Globus pallidus (tissue), 1 donor: ENCODE measurements around the gene CYRIA.

Experiments
- DNase-seq: peaks from one replicate; pipeline ENCODE4 v3.0.0-alpha.2; 2015; ENCODE audit warnings: low spot score

Gene CYRIA

GRCh38 chr2:16665748-16666448, at the start of gene CYRIA:
Gene CYRIA (minus strand): TSS chr2:16665834. CDS start chr2:16588119, 77,715 bp downstream.
- peak; percentile 58 for DNase-seq

DNA sequence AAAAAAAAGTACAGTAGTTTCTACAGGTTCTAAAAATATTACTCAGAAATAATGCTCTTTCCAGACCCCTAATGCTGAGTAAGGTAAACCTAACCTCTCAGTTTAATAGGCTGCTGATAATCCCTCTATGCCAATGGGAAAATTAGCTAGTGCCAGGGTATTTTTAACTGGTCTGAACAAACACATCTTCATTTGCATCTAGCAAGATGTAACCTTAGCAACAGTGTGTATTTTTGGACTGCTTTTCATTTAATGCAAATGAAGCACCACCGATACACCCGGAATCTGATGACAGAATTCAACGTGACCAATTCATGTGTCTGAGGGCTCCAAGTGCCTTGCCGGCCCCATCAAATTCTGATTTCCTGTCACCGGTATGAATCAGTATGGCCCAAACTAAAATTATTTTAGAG, 47.4 kb upstream of the CYRIA start:
- peak; percentile 11 for DNase-seq

DNA sequence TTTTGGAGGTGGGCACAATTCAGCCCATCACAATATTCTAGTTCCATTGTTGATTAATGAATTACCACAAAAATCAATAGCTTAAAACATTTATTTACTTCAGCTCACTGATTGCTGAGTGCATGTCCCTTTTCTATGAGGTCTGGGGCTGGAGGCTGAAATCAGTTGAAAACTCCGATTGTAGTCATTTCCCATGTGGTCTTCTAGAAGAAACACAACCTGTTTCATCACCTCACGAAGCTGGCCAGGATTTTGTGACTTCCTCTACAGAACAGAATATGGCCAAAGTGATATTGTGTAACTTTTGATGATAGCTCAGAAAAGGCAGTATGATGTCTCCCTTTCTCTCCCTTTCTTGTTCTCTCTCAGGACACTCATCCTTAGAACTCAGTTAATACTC, 44.1 kb upstream of the CYRIA start:
- DNase-seq, result no peak

GRCh38 chr2:16708173-16708572, 42.5 kb upstream of the CYRIA start:
- no peak for DNase-seq

- no peak for DNase-seq
Observed at GRCh38 chr2:16707014-16707623, 41.5 kb upstream of the CYRIA start.

- DNase-seq, result no peak
Observed at GRCh38 chr2:16700551-16701259, 35.1 kb upstream of the CYRIA start.

GRCh38 chr2:16693854-16694253, 28.2 kb upstream of the CYRIA start:
- no peak for DNase-seq

GRCh38 chr2:16691261-16691660, 25.6 kb upstream of the CYRIA start:
- DNase-seq, result no peak

DNA sequence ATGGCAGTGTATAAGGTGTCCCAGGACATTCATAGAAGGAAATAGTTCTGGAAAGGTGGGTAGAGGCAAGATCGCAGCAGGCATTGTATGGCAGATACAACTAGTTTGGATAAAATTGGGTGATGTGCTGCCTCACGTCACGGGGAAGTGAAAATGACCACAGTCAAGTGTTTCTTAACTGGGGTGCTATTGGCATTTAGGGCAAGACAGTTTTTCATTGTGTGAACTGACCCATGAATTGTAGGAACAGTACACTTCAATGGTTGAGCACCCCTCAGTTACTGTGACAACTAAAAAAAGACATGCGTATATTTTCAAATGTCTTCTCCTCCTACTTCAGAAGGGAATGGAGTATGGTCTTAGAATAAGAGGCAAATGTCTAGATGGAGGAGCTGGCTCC, 22.3 kb upstream of the CYRIA start:
- DNase-seq, result no peak

DNA sequence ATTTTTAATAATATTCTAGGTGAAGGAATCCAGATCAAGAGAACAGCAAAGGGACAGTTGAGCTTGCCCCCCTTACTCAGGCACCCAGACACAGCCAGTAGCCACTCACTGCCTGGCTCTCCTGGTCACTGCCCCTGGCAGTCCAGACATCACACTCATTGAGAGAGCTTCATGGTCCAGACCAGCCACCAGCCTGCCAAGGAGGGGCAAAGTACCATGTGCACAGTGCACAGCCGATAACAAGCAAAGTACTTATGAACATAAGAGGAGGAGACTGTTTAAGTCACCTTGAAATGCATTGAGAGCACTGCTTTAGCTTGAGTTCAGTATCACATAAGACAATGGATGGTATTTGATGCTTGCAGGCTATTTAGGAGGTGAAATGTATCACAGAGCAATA, 21.6 kb upstream of the CYRIA start:
- no peak for DNase-seq

GRCh38 chr2:16686641-16687040, 21.0 kb upstream of the CYRIA start:
- DNase-seq, result no peak

GRCh38 chr2:16685340-16685715, 19.7 kb upstream of the CYRIA start:
- DNase-seq, result no peak

GRCh38 chr2:16684676-16685339, 19.2 kb upstream of the CYRIA start:
- no peak for DNase-seq

- DNase-seq, result no peak
Observed at GRCh38 chr2:16683576-16683975, 17.9 kb upstream of the CYRIA start.

GRCh38 chr2:16682431-16683118, 16.9 kb upstream of the CYRIA start:
- DNase-seq, result no peak

GRCh38 chr2:16680781-16681180, 15.1 kb upstream of the CYRIA start:
- DNase-seq, result no peak

GRCh38 chr2:16680304-16680703, 14.7 kb upstream of the CYRIA start:
- no peak for DNase-seq

GRCh38 chr2:16678964-16679363, 13.3 kb upstream of the CYRIA start:
- DNase-seq, result no peak

DNA sequence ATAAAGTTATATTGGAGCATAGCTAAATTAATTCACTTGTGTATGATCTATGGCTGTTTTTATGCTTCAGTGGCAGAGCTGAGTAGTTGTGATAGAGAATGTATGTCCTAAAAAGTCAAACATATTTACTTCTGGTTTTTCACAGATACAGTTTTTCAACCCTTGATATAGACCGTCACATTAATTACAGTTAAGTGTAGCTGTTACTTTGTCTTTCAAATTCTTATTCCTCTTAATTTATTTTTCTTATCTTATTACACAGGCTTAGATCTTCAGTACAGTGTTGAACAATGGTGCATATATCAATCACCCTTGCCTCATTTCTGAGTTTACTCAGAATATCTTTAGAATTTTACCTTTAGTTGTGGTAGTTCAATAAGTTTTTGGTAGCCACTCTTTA, 12.2 kb upstream of the CYRIA start:
- DNase-seq, result no peak

DNA sequence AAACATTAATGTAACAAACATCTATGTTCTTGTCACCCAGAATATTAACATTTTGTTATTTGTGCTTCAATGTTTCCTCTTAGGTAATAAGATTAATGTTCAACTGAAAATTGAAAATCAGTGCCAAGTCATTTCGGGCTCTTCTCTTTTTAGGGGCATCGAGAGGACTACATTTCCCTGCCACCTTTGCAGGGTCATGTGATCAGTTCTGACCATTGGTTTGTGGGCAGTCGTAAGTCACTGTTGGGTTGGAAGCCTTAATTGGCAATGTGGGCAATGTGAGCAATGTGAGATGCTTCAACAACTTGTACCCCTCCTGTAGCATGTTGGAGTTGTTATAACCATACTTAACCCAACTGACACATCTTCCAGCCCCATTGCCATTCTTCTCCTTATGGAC, 10.1 kb upstream of the CYRIA start:
- DNase-seq, result no peak

GRCh38 chr2:16674154-16674553, 8.5 kb upstream of the CYRIA start:
- no peak for DNase-seq

DNA sequence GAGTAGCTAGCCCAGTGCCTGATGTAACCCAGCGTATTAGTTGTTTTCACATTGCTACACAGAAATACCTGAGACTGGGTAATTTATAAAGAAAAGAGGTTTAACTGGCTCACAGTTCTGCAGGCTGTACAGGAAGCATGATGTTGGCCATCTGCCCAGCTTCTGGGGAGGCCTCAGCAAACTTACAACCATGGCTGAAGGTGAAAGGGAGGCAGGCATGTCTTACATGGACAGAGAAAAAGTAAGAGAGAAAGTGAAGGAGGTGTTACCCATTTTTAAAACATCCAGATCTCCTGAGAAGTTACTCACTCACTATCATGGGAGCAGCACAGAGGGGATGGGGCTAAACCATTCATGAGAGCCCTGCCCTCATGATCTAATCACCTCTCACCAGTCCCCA, 6.1 kb upstream of the CYRIA start:
- DNase-seq, result no peak
